PFSK-1 (cell line): ENCODE results near the gene KCTD5. TPM values are rescaled to one million over a fixed set of nuclear protein-coding genes. Genes with fewer than 3 reads are reported as not detected.

Experiments
- FOXP2 ChIP-seq: optimal IDR thresholded peaks from 2 replicates; pipeline ENCODE3; 2011; ENCODE audit warnings: borderline replicate concordance, control low read depth, inconsistent platforms; ENCODE audit not compliant: insufficient read depth; ENCODE audit errors: extremely low read length, extremely low read depth
- POLR2AphosphoS5 ChIP-seq: IDR thresholded peaks from 2 replicates; pipeline ENCODE4 v1.6.1; 2012; ENCODE audit warnings: low read depth, mild to moderate bottlenecking, control low read depth, low read length, moderate library complexity
- REST ChIP-seq, 2 experiments: IDR thresholded peaks; 2 replicates each; pipeline versions ENCODE4 v1.6.1 to v1.8.0; 2011 to 2012; ENCODE audit warnings: low read depth in 2 of 2, low read length in 2 of 2, control low read depth in 1 of 2, inconsistent platforms in 1 of 2, mild to moderate bottlenecking in 1 of 2, moderate library complexity in 1 of 2; ENCODE audit not compliant: insufficient read depth in 1 of 2
- SIN3A ChIP-seq: IDR thresholded peaks from 2 replicates; pipeline ENCODE4 v1.6.1; 2012; ENCODE audit warnings: mild to moderate bottlenecking, low read length, moderate library complexity, borderline replicate concordance; ENCODE audit not compliant: insufficient read depth
- TAF1 ChIP-seq: IDR thresholded peaks from 2 replicates; pipeline ENCODE4 v1.6.1; 2012; ENCODE audit warnings: low read length, control low read depth, borderline replicate concordance; ENCODE audit not compliant: insufficient read depth
- polyA plus RNA-seq: library from polyadenylated mRNA; unstranded; fragments of >200 nt; gene quantifications from one replicate; pipeline ENCODE4 v1.2.1, GENCODE V29; 2012; ENCODE audit warnings: low read depth, missing spikeins; ENCODE audit not compliant: insufficient read length

Gene KCTD5
- polyA plus RNA-seq = 31.8 TPM

- TF ChIP-seq FOXP2 = peak; percentile 83
- TF ChIP-seq POLR2AphosphoS5 = peak; percentile 96
- TF ChIP-seq REST (IDR thresholded peaks at IDR 0.05; ENCODE audit: insufficient read depth in 1 of 2, low read depth in 2 of 2, low read length in 2 of 2) = peak in 1 of 2 experiments; percentile 58; a peak in 1 of 4 replicates
- TF ChIP-seq SIN3A = no peak
- peak; percentile 99 for TF ChIP-seq TAF1
Observed at GRCh38 chr16:2682209-2683021, at the start of gene KCTD5. KCTD5 (plus strand) TSS chr16:2682523; CDS start chr16:2682549, 26 bp downstream.

GRCh38 chr16:2656985-2657384 lies 25.3 kb upstream of the KCTD5 start:
- TF ChIP-seq REST (IDR thresholded peaks at IDR 0.05; ENCODE audit: insufficient read depth in 1 of 2, low read depth in 2 of 2, low read length in 2 of 2) (no peak), POLR2AphosphoS5 (no peak), FOXP2 (no peak), TAF1 (no peak), SIN3A (no peak)

- no peak for TF ChIP-seq SIN3A
- no peak for TF ChIP-seq FOXP2
- no peak for TF ChIP-seq POLR2AphosphoS5
- TF ChIP-seq TAF1 = no peak
- no peak for TF ChIP-seq REST (IDR thresholded peaks at IDR 0.05; ENCODE audit: insufficient read depth in 1 of 2, low read depth in 2 of 2, low read length in 2 of 2)
Observed at GRCh38 chr16:2663553-2664546, 18.5 kb upstream of the KCTD5 start.

GRCh38 chr16:2664574-2664982 lies 17.7 kb upstream of the KCTD5 start:
- TF ChIP-seq TAF1 (no peak), FOXP2 (no peak), SIN3A (no peak)

GRCh38 chr16:2671741-2672140 lies 10.6 kb upstream of the KCTD5 start:
- TF ChIP-seq POLR2AphosphoS5 (no peak), SIN3A (no peak), TAF1 (no peak), FOXP2 (no peak), REST (IDR thresholded peaks at IDR 0.05; ENCODE audit: insufficient read depth in 1 of 2, low read depth in 2 of 2, low read length in 2 of 2) (no peak)
